Sciatic nerve (tissue), 2 donors: ENCODE measurements around the gene POP4. TPM values are rescaled to one million over a fixed set of nuclear protein-coding genes. Genes with fewer than 3 reads are reported as not detected.

ENCODE experiments used
- ATAC-seq: fragments of 200-7000 bp; cut with Tn5 transposase; one replicate; pipeline ENCODE4 v1.9.1; 2020; ENCODE audit warnings: mild to moderate bottlenecking, moderate library complexity
- DNase-seq: peaks from one replicate; pipeline ENCODE4 v3.0.0-alpha.2; 2020; ENCODE audit warnings: low spot score
- intact Hi-C: fragments of 100-400 bp; cut with DNase I; formaldehyde crosslinking; loops from one replicate; pipeline ENCODE4 v1.14.2; 2022
- total RNA-seq: library from RNA; stranded (reverse); fragmentation: NEBNext Ultra II Directional; extraction: Animal tissue kit (Norgen Biotek cat#: 25700); gene quantifications from one replicate; pipeline ENCODE4 v1.2.1, GENCODE V29; 2021
- donor health status: DM: no; HTN: no; CAD: no.
- donor health status: DM: no; HTN: no; CAD: no.

The POP4 gene
- total RNA-seq, 1 donor from 2014 or later, result 40.0 TPM

- intact Hi-C loops, result no loop called here
- ATAC-seq, result no peak
- no peak for DNase-seq
Measured at GRCh38 chr19:29606420-29606747, 301 bp downstream of the POP4 start.

- ATAC-seq, result no peak
- peak; percentile 10 for DNase-seq
- intact Hi-C loops, result no loop called here
Measured at GRCh38 chr19:29609636-29610035, 3.6 kb downstream of the POP4 start.

GRCh38 chr19:29610213-29610573 is 4.1 kb downstream of the POP4 start:
- ATAC-seq (no peak), DNase-seq (peak; percentile 57)
- intact Hi-C loops, result no loop called here

GRCh38 chr19:29610574-29611271 is 4.6 kb downstream of the POP4 start:
- ATAC-seq, result peak; percentile 76
- intact Hi-C loops, result no loop called here
- peak; percentile 91 for DNase-seq

GRCh38 chr19:29612121-29612520 is 6.0 kb downstream of the POP4 start:
- DNase-seq (no peak), ATAC-seq (no peak)
- intact Hi-C loops, result no loop called here

- no peak for ATAC-seq
- DNase-seq, result no peak
Measured at GRCh38 chr19:29612801-29613595, 6.9 kb downstream of the POP4 start.

GRCh38 chr19:29614046-29614445 is 8.0 kb downstream of the POP4 start:
- DNase-seq (no peak), ATAC-seq (no peak)
- intact Hi-C loops, result no loop called here

More at GRCh38 chr19:29612801-29613595, 6.9 kb downstream of the POP4 start:
- intact Hi-C loops, result no loop called here

GRCh38 chr19:29614780-29615179 is 8.7 kb downstream of the POP4 start:
- intact Hi-C loops, result no loop called here

GRCh38 chr19:29615891-29616425 is 9.9 kb downstream of the POP4 start:
- ATAC-seq (no peak), DNase-seq (no peak)
- intact Hi-C loops, result no loop called here

More at GRCh38 chr19:29614780-29615179, 8.7 kb downstream of the POP4 start:
- DNase-seq (no peak), ATAC-seq (no peak)

GRCh38 chr19:29616541-29616940 is 10.5 kb downstream of the POP4 start:
- no peak for DNase-seq
- intact Hi-C loops, result no loop called here

GRCh38 chr19:29617366-29618266 is 11.5 kb downstream of the POP4 start:
- ATAC-seq (no peak), DNase-seq (no peak)
- intact Hi-C loops, result no loop called here

More at GRCh38 chr19:29616541-29616940, 10.5 kb downstream of the POP4 start:
- ATAC-seq, result no peak

GRCh38 chr19:29618434-29618833 is 12.4 kb downstream of the POP4 start:
- intact Hi-C loops, result no loop called here
- DNase-seq (no peak), ATAC-seq (no peak)

GRCh38 chr19:29618871-29619270 is 12.8 kb downstream of the POP4 start:
- ATAC-seq (no peak), DNase-seq (no peak)
- intact Hi-C loops, result no loop called here

- DNase-seq, result no peak
- ATAC-seq, result no peak
- intact Hi-C loops, result no loop called here
Measured at GRCh38 chr19:29620931-29621351, 14.9 kb downstream of the POP4 start.

- DNase-seq, result no peak
- intact Hi-C loops, result no loop called here
Measured at GRCh38 chr19:29622166-29623070, 16.3 kb downstream of the POP4 start.

GRCh38 chr19:29623726-29624488 is 17.8 kb downstream of the POP4 start:
- DNase-seq (no peak), ATAC-seq (no peak)
- intact Hi-C loops, result no loop called here

More at GRCh38 chr19:29622166-29623070, 16.3 kb downstream of the POP4 start:
- ATAC-seq, result no peak

GRCh38 chr19:29624489-29625185 is 18.6 kb downstream of the POP4 start:
- ATAC-seq (no peak), DNase-seq (no peak)
- intact Hi-C loops, result no loop called here
